ENCODE results near the gene DAND5. TPM values are rescaled to one million over a fixed set of nuclear protein-coding genes. Genes with fewer than 3 reads are reported as not detected.

The DAND5 gene
- total and polyA plus RNA-seq, 9 of the 15 experiments (the other 6 are each of a cell fraction or from before 2014, with no cell fraction given), result 0.22 to 0.83 (median 0.60) TPM

GRCh38 chr19:12937927-12938778, 31.2 kb upstream of the DAND5 start, which contains the start of gene CALR (continued):
- TF ChIP-seq UBTF (IDR thresholded peaks at IDR 0.05; ENCODE audit: borderline replicate concordance in 1 of 2, low read depth in 2 of 2, low read length in 2 of 2), result no peak
- no peak for TF ChIP-seq ZBTB34 (CRISPR knock-in tag; IDR thresholded peaks at IDR 0.05)
- no peak for TF ChIP-seq ZNF696 (CRISPR knock-in tag; conservative IDR thresholded peaks at IDR 0.05)
- TF ChIP-seq CBFA2T2 (conservative IDR thresholded peaks at IDR 0.05), result peak; percentile 84
- TF ChIP-seq TAF1 (IDR thresholded peaks at IDR 0.05; ENCODE audit: control insufficient read depth, extremely low read depth, insufficient read depth, low read length, severe bottlenecking), result peak; percentile 84
- no peak for TF ChIP-seq EWSR1 (IDR thresholded peaks at IDR 0.05; ENCODE audit: borderline replicate concordance, low read depth, partially characterized antibody)
- TF ChIP-seq ZNF644 (tag; IDR thresholded peaks at IDR 0.05; ENCODE audit: low read depth), result no peak
- TF ChIP-seq ZNF77 (CRISPR knock-in tag; IDR thresholded peaks at IDR 0.05), result no peak
- TF ChIP-seq OTX1 (CRISPR knock-in tag; IDR thresholded peaks at IDR 0.05), result 0 out of 2 replicates have a peak, but pooled peaks have one; percentile 19
- no peak for TF ChIP-seq SIX5 (IDR thresholded peaks at IDR 0.05; ENCODE audit: borderline replicate concordance in 1 of 2, insufficient read depth in 1 of 2, low read depth in 1 of 2, low read length in 2 of 2)
- peak; percentile 96 for TF ChIP-seq RBM25 (IDR thresholded peaks at IDR 0.05; ENCODE audit: low read depth, low read length, severe bottlenecking)
- TF ChIP-seq MCM3 (IDR thresholded peaks at IDR 0.05), result no peak
- TF ChIP-seq ZNF695 (CRISPR knock-in tag; IDR thresholded peaks at IDR 0.05), result peak; percentile 24; the same call in 1 of the 2 replicates
- TF ChIP-seq GATAD2B (IDR thresholded peaks at IDR 0.05; ENCODE audit: borderline replicate concordance), result peak; percentile 100
- TF ChIP-seq CHCHD3 (CRISPR knock-in tag; IDR thresholded peaks at IDR 0.05), result 0 out of 2 replicates have a peak, but pooled peaks have one; percentile 54
- TF ChIP-seq SNRNP70 (optimal IDR thresholded peaks at IDR 0.05; ENCODE audit: low read depth, low read length), result no peak
- TF ChIP-seq SOX6 (IDR thresholded peaks at IDR 0.05), result no peak; the same call in 1 of the 2 replicates
- TF ChIP-seq TFAM (CRISPR knock-in tag; conservative IDR thresholded peaks at IDR 0.05), result no peak
- TF ChIP-seq ZBTB12 (CRISPR knock-in tag; IDR thresholded peaks at IDR 0.05), result peak; percentile 48; the same call in 1 of the 2 replicates
- no peak for TF ChIP-seq HOMEZ (CRISPR knock-in tag; IDR thresholded peaks at IDR 0.05)
- TF ChIP-seq DLX4 (CRISPR knock-in tag; IDR thresholded peaks at IDR 0.05), result no peak

Data from K562 (cell line).